ENCODE results near the gene MED13L. TPM values are rescaled to one million over a fixed set of nuclear protein-coding genes. Genes with fewer than 3 reads are reported as not detected.

Gene MED13L
- total and polyA plus RNA-seq, 2 donors (not counting 3 experiments of a cell fraction or from before 2014, with no cell fraction given): 27.4 to 93.6 TPM

DNA sequence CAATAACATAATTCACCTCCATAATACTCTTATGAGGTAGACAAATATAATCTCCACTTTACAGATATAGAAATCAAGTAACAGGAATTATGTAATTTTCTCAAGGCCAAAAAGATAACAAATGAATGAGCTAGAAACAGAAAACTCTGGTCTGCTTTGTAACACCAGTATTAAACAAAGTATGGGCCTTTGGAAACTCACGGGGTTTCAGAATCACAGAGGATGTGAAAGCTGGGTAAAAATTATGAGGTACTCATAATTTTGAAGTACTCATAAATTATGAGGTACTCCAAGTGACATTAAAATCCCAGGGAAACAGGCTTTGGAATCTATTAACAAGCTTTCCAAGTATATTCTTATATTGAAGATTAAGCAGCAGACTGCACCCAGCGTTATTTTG is 140.2 kb downstream of the MED13L start:
- H3K4me2 ChIP-seq (ENCODE audit: insufficient read depth, low read length): no peak overlapping the region
- H3K9me3 ChIP-seq (replicated peaks; ENCODE audit: control insufficient read depth, insufficient read depth, low read length): no peaks in the 10 kb centered on the region
- no peaks in the 10 kb centered on the region for H3K9me1 ChIP-seq (replicated peaks; ENCODE audit: control insufficient read depth, extremely low read depth, insufficient read depth, low read length)
- peaks cover 30% of the 10 kb centered on the region for H3K4me1 ChIP-seq (ENCODE audit: control insufficient read depth, extremely low read depth, insufficient read depth, low read length)
- POLR2A ChIA-PET: no interaction called here
- DNase-seq (ENCODE audit: low read depth, low spot score): no peak
- BruUV-seq (replicated peaks): no TSS peak
- dilution Hi-C loops (cut with MboI; ENCODE audit: extremely low pct_ligation_motif_present, low sequenced_read_pairs) (no loop called here), intact Hi-C loops (cut with micrococcal nuclease) (loop anchor here (5.0 kb wide), 1 partner anchor 140 kb away; no protein-coding TSS in a partner anchor)
- FAIRE-seq: no peak
- H3K4me3 ChIP-seq (replicated peaks in 1 of 3; ENCODE audit: insufficient read depth in 1 of 3, low read depth in 1 of 3, low read length in 3 of 3): no peak overlapping the region
- no peaks in the 10 kb centered on the region for H3K27me3 ChIP-seq (ENCODE audit: control insufficient read depth in 2 of 2, insufficient read depth in 2 of 2, low read length in 2 of 2)
- CTCF ChIA-PET: interaction anchor here (0.6 to 2.9 kb wide), 8 partner anchors 12 to 463 kb away, joined by 3 to 10 read pairs (median 5); no protein-coding TSS in a partner anchor
- H3K79me2 ChIP-seq (ENCODE audit: control insufficient read depth, insufficient read depth, low read length): peaks cover 76% of the 10 kb centered on the region
- H3K9ac ChIP-seq (replicated peaks; ENCODE audit: extremely low read depth, insufficient read depth, low read length): no peak overlapping the region
- H2AFZ ChIP-seq (ENCODE audit: low read depth, low read length): no peak overlapping the region
- peaks cover 2% of the 10 kb centered on the region for H4K20me1 ChIP-seq (replicated peaks; ENCODE audit: control insufficient read depth, extremely low read depth, insufficient read depth, low read length)
- TF ChIP-seq GATA2 (IDR thresholded peaks at IDR 0.05; ENCODE audit: insufficient read depth, insufficient read length, low read depth, low read length) (no peak), EZH2 (IDR thresholded peaks at IDR 0.05; ENCODE audit: borderline replicate concordance, low read depth, low read length, severe bottlenecking) (no peak), FOS (IDR thresholded peaks at IDR 0.05; ENCODE audit: borderline replicate concordance, insufficient read depth, low read length) (no peak), POLR2A (IDR thresholded peaks at IDR 0.05; ENCODE audit: low read depth, low read length) (no peak), POLR2AphosphoS5 (IDR thresholded peaks at IDR 0.05; ENCODE audit: insufficient read depth, low read depth, low read length) (no peak), MYC (IDR thresholded peaks at IDR 0.05; ENCODE audit: low read depth, low read length) (no peak), JUN (IDR thresholded peaks at IDR 0.05; ENCODE audit: borderline replicate concordance, insufficient read depth, insufficient read length, low read depth) (no peak)
- TF ChIP-seq, protein P1, sequence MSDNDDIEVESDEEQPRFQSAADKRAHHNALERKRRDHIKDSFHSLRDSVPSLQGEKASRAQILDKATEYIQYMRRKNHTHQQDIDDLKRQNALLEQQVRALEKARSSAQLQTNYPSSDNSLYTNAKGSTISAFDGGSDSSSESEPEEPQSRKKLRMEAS (IDR thresholded peaks at IDR 0.05; ENCODE audit: insufficient read depth, insufficient read length): no peak
- TF ChIP-seq, protein P2, sequence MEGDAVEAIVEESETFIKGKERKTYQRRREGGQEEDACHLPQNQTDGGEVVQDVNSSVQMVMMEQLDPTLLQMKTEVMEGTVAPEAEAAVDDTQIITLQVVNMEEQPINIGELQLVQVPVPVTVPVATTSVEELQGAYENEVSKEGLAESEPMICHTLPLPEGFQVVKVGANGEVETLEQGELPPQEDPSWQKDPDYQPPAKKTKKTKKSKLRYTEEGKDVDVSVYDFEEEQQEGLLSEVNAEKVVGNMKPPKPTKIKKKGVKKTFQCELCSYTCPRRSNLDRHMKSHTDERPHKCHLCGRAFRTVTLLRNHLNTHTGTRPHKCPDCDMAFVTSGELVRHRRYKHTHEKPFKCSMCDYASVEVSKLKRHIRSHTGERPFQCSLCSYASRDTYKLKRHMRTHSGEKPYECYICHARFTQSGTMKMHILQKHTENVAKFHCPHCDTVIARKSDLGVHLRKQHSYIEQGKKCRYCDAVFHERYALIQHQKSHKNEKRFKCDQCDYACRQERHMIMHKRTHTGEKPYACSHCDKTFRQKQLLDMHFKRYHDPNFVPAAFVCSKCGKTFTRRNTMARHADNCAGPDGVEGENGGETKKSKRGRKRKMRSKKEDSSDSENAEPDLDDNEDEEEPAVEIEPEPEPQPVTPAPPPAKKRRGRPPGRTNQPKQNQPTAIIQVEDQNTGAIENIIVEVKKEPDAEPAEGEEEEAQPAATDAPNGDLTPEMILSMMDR (IDR thresholded peaks at IDR 0.05; ENCODE audit: extremely low read depth in 1 of 2, insufficient read depth in 1 of 2, low read depth in 1 of 2, low read length in 2 of 2): no peak
- no peaks in the 10 kb centered on the region for H3K36me3 ChIP-seq (ENCODE audit: control insufficient read depth in 2 of 2, extremely low read depth in 1 of 2, insufficient read depth in 2 of 2, low read length in 2 of 2)
- no peak overlapping the region for H3K27ac ChIP-seq (ENCODE audit: insufficient read depth, low read depth, low read length)
